SK-MEL-5 (cell line): Measurements from ENCODE around the gene LAMC2. TPM values are rescaled to one million over a fixed set of nuclear protein-coding genes. Genes with fewer than 3 reads are reported as not detected.
"Not testable (repeated sequence)": the region's sequence is repeated elsewhere in the genome, so short reads cannot be mapped to it uniquely, and the experiment has no call there.

ENCODE experiments used
- DNase-seq: peaks from one replicate; pipeline ENCODE4 v3.0.0-alpha.2; 2016; ENCODE audit warnings: low read depth, low spot score
- in situ Hi-C: cut with HindIII; loops from 2 replicates; pipeline ENCODE4 v1.10.0; 2016; ENCODE audit warnings: low sequenced_read_pairs, high pct_unique_total_duplicates, low pct_unique_long_range_greater_than_20kb
- polyA plus RNA-seq, 2 experiments: library from polyadenylated mRNA; depleted of rRNA; stranded (reverse); fragments of >200 nt; gene quantifications; 2 replicates each; pipeline ENCODE4 v1.2.3, GENCODE V29; 2015
- total RNA-seq: library from RNA; depleted of rRNA; stranded (reverse); fragments of >200 nt; shearing (Covaris generic); gene quantifications from 2 replicates; pipeline ENCODE4 v1.2.3, GENCODE V29; 2014; rRNA removed

LAMC2 gene
- total RNA-seq: 0.03 and 0.11 TPM in 2 replicates
- 0.09 TPM in 1 of 2 replicates, not detected in the other for polyA plus RNA-seq (2015; cell fraction: cytosol; rRNA removed)
- polyA plus RNA-seq (2015; cell fraction: nucleus; rRNA removed): 0.30 and 1.1 TPM in 2 replicates

GRCh38 chr1:183185941-183186490 is at the start of gene LAMC2:
TSS of gene LAMC2 (plus strand) at chr1:183186264. CDS start at chr1:183186353, 89 bp downstream.
- in situ Hi-C loops: no loop called here
- DNase-seq: no peak

- in situ Hi-C loops: loop anchor here (25.0 kb wide), 1 partner anchor 100 kb away; no protein-coding TSS in a partner anchor
- no peak for DNase-seq
These were observed 48.3 kb upstream of the LAMC2 start for GRCh38 chr1:183137782-183138181.

DNA sequence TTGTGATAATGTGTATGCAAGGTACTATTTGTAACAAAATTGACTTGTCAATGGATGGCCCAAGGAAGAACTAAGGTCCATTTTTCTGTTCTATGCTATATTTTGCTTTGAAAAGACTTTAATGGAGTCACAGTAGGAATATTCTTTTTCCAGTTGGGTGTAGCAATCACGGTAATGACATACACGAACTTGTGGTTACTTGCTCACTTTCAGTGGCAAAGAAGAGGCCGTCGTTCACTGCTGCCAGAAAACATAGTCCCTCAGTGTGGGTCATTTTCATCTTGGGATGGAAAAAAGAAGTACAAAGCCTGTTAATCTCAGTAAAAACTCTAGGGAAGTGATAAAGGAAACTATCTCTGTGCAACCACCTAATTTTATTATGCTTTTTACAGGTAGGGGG is 47.8 kb upstream of the LAMC2 start:
- in situ Hi-C loops: loop anchor here (25.0 kb wide), 1 partner anchor 99 kb away; no protein-coding TSS in a partner anchor
- no peak for DNase-seq

GRCh38 chr1:183139281-183139942 is 46.7 kb upstream of the LAMC2 start:
- DNase-seq: no peak
- in situ Hi-C loops: loop anchor here (25.0 kb wide), 1 partner anchor 98 kb away; no protein-coding TSS in a partner anchor

- DNase-seq: no peak
- in situ Hi-C loops: loop anchor here (25.0 kb wide), 1 partner anchor 97 kb away; no protein-coding TSS in a partner anchor
These were observed 45.4 kb upstream of the LAMC2 start for GRCh38 chr1:183140633-183141032.

GRCh38 chr1:183142171-183142570 is 43.9 kb upstream of the LAMC2 start:
- in situ Hi-C loops: loop anchor here (25.0 kb wide), 1 partner anchor 95 kb away; no protein-coding TSS in a partner anchor
- no peak for DNase-seq

DNA sequence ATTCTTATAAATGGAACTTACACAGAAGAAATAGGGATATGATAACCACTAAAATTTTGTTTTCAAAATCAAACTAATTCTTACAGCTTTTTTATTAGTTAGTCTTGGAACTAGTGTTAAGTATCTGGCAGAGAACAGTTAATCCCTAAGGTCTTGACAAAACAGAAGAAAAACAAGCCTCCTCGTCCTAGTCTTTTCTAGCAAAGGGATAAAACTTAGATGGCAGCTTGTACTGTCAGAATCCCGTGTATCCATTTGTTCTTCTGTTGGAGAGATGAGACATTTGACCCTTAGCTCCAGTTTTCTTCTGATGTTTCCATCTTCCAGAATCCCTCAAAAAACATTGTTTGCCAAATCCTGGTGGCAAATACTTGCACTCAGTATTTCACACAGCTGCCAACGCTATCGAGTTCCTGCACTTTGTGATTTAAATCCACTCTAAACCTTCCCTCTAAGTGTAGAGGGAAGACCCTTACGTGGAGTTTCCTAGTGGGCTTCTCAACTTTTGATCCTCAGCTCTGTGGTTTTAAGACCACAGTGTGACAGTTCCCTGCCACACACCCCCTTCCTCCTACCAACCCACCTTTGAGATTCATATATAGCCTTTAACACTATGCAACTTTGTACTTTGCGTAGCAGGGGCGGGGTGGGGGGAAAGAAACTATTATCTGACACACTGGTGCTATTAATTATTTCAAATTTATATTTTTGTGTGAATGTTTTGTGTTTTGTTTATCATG is 42.3 kb upstream of the LAMC2 start:
- in situ Hi-C loops: loop anchor here (25.0 kb wide), 1 partner anchor 94 kb away; no protein-coding TSS in a partner anchor
- DNase-seq: no peak

DNA sequence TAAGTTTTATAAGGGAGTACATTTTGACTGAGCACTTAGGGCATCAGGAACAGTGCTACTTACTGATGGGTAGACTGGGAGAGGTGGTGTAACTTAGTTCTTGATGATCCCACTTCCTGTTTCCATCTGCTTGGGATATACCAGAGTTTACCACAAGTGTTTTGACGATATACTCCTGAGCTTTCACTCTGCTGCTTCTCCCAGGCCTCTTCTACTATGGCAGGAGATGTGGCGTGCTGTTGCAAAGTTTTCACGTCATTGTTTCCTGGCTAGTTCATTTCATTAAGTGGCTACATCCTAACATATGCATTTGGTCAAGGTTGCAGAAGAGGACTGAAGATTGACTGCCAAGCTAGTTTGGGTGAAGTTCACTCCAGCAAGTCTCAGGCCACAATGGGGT is 41.3 kb upstream of the LAMC2 start:
- DNase-seq: no peak
- in situ Hi-C loops: loop anchor here (25.0 kb wide), 1 partner anchor 93 kb away; no protein-coding TSS in a partner anchor

DNA sequence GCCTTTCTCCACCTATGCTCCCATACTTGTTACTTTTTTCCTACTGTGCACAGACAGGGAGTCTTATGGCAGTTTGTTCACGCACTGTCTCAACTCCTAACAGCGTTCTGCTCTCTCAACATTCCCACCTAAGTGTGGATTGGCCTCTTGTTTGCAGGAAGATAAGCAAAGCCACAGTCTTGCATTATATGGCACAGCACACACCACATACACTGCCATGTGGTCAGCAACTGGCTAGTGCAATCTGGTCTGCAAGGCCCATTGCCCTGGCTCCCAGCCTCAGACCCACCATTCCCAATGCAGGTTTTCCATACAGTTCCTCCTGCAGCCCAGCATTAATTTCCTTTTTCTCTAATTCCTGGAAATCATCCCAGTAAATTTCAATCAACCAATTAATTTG is 38.3 kb upstream of the LAMC2 start:
- DNase-seq: no peak
- in situ Hi-C loops: loop anchor here (25.0 kb wide), 1 partner anchor 90 kb away; no protein-coding TSS in a partner anchor

GRCh38 chr1:183148599-183148998 is 37.5 kb upstream of the LAMC2 start:
- no peak for DNase-seq
- in situ Hi-C loops: loop anchor here (25.0 kb wide), 1 partner anchor 89 kb away; no protein-coding TSS in a partner anchor

DNA sequence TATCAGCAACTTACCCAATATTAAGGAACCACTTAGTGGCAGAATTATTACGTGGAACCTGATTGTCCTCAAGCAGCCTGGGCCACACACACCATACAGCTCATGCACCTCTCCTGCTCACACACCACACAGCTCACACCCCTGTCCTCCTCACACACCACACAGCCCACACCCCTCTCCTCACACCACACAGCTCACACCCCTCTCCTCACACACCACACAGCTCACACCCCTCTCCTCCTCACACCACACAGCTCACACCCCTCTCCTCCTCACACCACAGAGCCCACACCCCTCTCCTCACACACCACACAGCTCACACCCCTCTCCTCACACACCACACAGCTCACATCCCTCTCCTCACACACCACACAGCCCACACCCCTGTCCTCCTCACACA is 36.8 kb upstream of the LAMC2 start:
- DNase-seq: no peak
- in situ Hi-C loops: loop anchor here (25.0 kb wide), 1 partner anchor 88 kb away; no protein-coding TSS in a partner anchor

- in situ Hi-C loops, DNase-seq: not testable (repeated sequence)
These were observed 36.0 kb upstream of the LAMC2 start for GRCh38 chr1:183150032-183150431.

GRCh38 chr1:183150445-183150844 is 35.6 kb upstream of the LAMC2 start:
- no peak for DNase-seq
- in situ Hi-C loops: no loop called here

DNA sequence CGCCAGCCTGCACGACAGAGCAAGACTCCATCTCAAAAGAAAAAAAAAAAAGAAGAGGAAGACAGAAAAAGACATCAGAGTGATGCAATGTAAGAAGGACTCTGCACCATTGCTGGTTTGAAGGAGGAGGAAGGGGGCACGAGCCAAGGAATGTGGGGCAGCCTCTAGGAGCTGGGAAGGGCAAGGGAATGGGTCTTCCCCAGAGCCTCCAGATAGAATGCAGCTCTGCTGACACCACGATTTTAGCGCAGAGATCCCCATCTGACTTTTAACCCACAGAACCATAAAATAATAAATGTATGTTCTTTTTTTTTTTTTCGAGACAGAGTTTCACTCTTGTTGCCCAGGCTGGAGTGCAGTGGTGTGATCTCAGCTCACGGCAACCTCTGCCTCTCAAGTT is 33.9 kb upstream of the LAMC2 start:
- in situ Hi-C loops: no loop called here
- DNase-seq: no peak

DNA sequence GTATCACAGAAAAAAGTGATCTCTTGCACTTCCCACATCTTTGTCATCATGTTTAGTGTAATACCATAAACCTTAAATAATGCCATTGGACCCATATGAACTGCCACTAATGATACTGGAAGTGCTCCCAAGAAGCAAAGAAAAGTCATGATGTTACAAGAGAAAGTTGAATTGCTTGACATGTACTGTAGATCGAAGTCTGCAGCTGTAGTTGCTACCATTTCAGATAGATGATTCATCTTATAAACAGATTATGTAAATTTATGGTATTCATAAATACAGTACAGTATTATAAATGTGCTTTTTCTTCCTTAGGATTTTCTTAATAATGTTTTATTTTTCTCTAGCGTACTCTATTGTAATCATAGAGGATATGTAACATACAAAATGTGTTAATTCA is 30.1 kb upstream of the LAMC2 start:
- in situ Hi-C loops: no loop called here
- no peak for DNase-seq

DNA sequence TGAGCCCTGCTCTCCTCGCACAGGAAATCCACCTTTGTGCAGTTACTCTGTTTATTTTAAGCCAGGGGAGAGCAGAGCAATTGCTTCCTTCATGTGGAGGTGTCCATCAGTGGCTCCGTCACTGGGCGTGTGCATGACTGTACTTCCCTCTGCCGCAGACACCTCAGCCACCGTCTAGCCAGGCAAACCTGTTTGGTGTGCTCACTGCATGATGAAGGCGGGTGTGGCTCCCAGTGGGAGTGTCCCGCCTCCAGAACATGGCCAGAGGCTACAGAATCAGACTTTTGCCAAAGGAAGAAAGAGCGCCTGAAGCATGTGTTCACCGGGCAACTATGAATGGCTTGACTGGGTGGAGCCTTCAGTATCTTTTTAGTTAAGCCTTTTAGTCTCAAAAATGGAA is 26.1 kb upstream of the LAMC2 start:
- in situ Hi-C loops: no loop called here
- DNase-seq: no peak

GRCh38 chr1:183161391-183161790 is 24.7 kb upstream of the LAMC2 start:
- no peak for DNase-seq
- in situ Hi-C loops: no loop called here

- DNase-seq: no peak
- in situ Hi-C loops: no loop called here
These were observed 22.7 kb upstream of the LAMC2 start for GRCh38 chr1:183163316-183163715.
